NOMO-1 treated with dmso at 0.1 percent for 144 hours (cell line): ENCODE data around the gene DTNB.
"Not testable (repeated sequence)": the region's sequence is repeated elsewhere in the genome, so short reads cannot be mapped to it uniquely, and the experiment has no call there.

Experiments used
- DNase-seq: peaks from one replicate; lab custom pipeline; 2025; ENCODE audit not compliant: unreplicated experiment; lab: John Stamatoyannopoulos, UW

Gene DTNB

GRCh38 chr2:25424426-25425028, 248.8 kb downstream of the DTNB start:
- DNase-seq, result no peak

- DNase-seq, result no peak
These were observed 251.5 kb downstream of the DTNB start for GRCh38 chr2:25421820-25422411.

- no peak for DNase-seq
These were observed 252.1 kb downstream of the DTNB start for GRCh38 chr2:25421289-25421688.

- DNase-seq, result peak; percentile 77
These were observed 252.5 kb downstream of the DTNB start for GRCh38 chr2:25420820-25421237.

GRCh38 chr2:25419678-25420242, 253.6 kb downstream of the DTNB start:
- peak; percentile 42 for DNase-seq

DNA sequence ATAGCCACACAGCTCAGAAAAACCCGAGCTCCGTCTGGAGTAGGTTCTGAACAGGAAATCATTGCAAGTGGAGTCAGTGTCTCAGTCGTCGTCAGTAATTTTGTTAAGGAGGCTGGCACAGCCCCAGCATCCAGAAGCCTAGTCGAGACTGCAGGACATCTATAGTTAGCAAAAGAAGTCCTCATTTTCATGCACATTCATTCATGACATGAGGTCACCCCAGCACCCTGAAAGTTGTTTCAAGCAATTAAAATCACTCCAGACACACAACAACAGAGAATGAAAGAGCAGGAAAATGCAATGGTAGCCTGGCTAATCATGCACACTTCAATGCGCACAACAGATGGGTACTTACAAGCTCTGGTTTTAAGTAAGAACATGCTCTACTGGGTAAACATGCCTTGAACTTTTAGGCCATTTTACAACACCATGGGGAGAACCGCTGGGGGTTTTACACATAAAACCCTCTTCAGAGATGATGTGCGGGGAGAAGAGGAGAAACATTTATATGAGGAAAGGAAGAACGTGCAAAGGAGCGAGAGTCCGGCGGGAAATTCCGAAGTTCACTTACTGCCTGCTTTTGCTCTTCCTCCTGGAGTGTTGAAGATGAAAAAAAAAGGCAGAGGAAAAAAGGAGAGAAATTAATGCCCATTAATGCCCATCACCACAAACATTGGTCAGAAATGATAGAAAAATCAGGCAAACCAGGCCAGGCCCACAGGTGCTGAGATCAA, 254.3 kb downstream of the DTNB start:
- DNase-seq, result no peak

GRCh38 chr2:25417715-25418369, 255.5 kb downstream of the DTNB start:
- DNase-seq, result no peak

GRCh38 chr2:25416674-25417073, 256.7 kb downstream of the DTNB start:
- no peak for DNase-seq

GRCh38 chr2:25414781-25415180, 258.6 kb downstream of the DTNB start:
- no peak for DNase-seq

- not testable (repeated sequence) for DNase-seq
These were observed 260.0 kb downstream of the DTNB start for GRCh38 chr2:25413409-25413808.

- no peak for DNase-seq
These were observed 261.6 kb downstream of the DTNB start for GRCh38 chr2:25411753-25412152.

GRCh38 chr2:25411281-25411680, 262.1 kb downstream of the DTNB start:
- no peak for DNase-seq

- DNase-seq, result no peak
These were observed 263.0 kb downstream of the DTNB start for GRCh38 chr2:25410370-25410769.

- DNase-seq, result no peak
These were observed 263.9 kb downstream of the DTNB start for GRCh38 chr2:25409468-25409867.

DNA sequence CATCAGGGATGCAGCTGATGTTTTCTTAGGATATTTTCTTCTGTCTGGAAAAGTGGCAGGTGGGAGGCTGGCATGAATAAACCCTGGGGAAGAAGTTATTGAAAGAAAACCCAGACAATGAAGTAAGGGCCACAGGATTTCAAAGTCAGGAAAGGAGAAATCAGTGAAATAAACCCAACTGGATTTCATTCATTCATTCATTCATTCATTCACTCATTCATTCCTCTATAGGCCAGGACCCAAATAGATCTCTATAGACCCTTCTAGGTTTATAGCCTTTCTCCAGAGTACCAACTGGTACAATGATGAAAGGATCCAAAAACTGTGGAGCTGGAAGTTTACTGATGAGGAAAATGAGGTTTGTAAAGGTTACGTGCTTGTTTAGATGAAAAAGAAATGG, 264.3 kb downstream of the DTNB start:
- DNase-seq, result no peak

- no peak for DNase-seq
These were observed 267.6 kb downstream of the DTNB start for GRCh38 chr2:25405611-25406295.

- DNase-seq, result not testable (repeated sequence)
These were observed 270.1 kb downstream of the DTNB start for GRCh38 chr2:25403120-25403760.

GRCh38 chr2:25402477-25402876, 270.9 kb downstream of the DTNB start:
- no peak for DNase-seq

GRCh38 chr2:25401307-25402026, 271.9 kb downstream of the DTNB start:
- no peak for DNase-seq
